ENCODE measurements around the gene LNPEP. TPM values are rescaled to one million over a fixed set of nuclear protein-coding genes. Genes with fewer than 3 reads are reported as not detected.

LNPEP gene
- total RNA-seq, 1 donor from 2014 or later = 30.3 TPM

- Histone ChIP-seq H3K36me3 (ENCODE audit: control insufficient read depth, insufficient read depth, low read length) (no peaks in the 10 kb centered on the region), H3K27me3 (ENCODE audit: control insufficient read depth, insufficient read depth, low read length) (no peaks in the 10 kb centered on the region), H3K4me3 (ENCODE audit: low read depth, low read length) (no peak overlapping the region)
- FAIRE-seq (no peak), DNase-seq (ENCODE audit: low read depth) (no peak)
- no peak for TF ChIP-seq CTCF (IDR thresholded peaks at IDR 0.05; ENCODE audit: insufficient read depth, low read length, severe bottlenecking)
Measured at GRCh38 chr5:97011567-97011966, 75.7 kb downstream of the LNPEP start.

GRCh38 chr5:97019435-97020117 lies 83.7 kb downstream of the LNPEP start:
- Histone ChIP-seq H3K36me3 (ENCODE audit: control insufficient read depth, insufficient read depth, low read length) (peaks cover 6% of the 10 kb centered on the region), H3K4me3 (ENCODE audit: low read depth, low read length) (no peak overlapping the region), H3K27me3 (ENCODE audit: control insufficient read depth, insufficient read depth, low read length) (no peaks in the 10 kb centered on the region)
- DNase-seq (ENCODE audit: low read depth) = no peak
- FAIRE-seq = no peak
- TF ChIP-seq CTCF (IDR thresholded peaks at IDR 0.05; ENCODE audit: insufficient read depth, low read length, severe bottlenecking) = no peak

- Histone ChIP-seq H3K27me3 (ENCODE audit: control insufficient read depth, insufficient read depth, low read length) (no peaks in the 10 kb centered on the region), H3K36me3 (ENCODE audit: control insufficient read depth, insufficient read depth, low read length) (peaks cover 6% of the 10 kb centered on the region), H3K4me3 (ENCODE audit: low read depth, low read length) (no peak overlapping the region)
- FAIRE-seq = no peak
- no peak for TF ChIP-seq CTCF (IDR thresholded peaks at IDR 0.05; ENCODE audit: insufficient read depth, low read length, severe bottlenecking)
- no peak for DNase-seq (ENCODE audit: low read depth)
Measured at GRCh38 chr5:97021416-97021815, 85.5 kb downstream of the LNPEP start.

GRCh38 chr5:97022898-97023297 lies 87.0 kb downstream of the LNPEP start:
- FAIRE-seq = no peak
- no peak for DNase-seq (ENCODE audit: low read depth)
- no peaks in the 10 kb centered on the region for H3K27me3 ChIP-seq (ENCODE audit: control insufficient read depth, insufficient read depth, low read length)
- H3K4me3 ChIP-seq (ENCODE audit: low read depth, low read length) = no peak overlapping the region
- no peak for TF ChIP-seq CTCF (IDR thresholded peaks at IDR 0.05; ENCODE audit: insufficient read depth, low read length, severe bottlenecking)
- H3K36me3 ChIP-seq (ENCODE audit: control insufficient read depth, insufficient read depth, low read length) = peaks cover 8% of the 10 kb centered on the region

GRCh38 chr5:97026721-97027120 lies 90.8 kb downstream of the LNPEP start:
- no peak for TF ChIP-seq CTCF (IDR thresholded peaks at IDR 0.05; ENCODE audit: insufficient read depth, low read length, severe bottlenecking)
- DNase-seq (ENCODE audit: low read depth) = no peak
- peaks cover 9% of the 10 kb centered on the region for H3K36me3 ChIP-seq (ENCODE audit: control insufficient read depth, insufficient read depth, low read length)
- no peak for FAIRE-seq
- no peak overlapping the region for H3K4me3 ChIP-seq (ENCODE audit: low read depth, low read length)
- H3K27me3 ChIP-seq (ENCODE audit: control insufficient read depth, insufficient read depth, low read length) = no peaks in the 10 kb centered on the region

GRCh38 chr5:97037819-97038218 lies 101.9 kb downstream of the LNPEP start:
- TF ChIP-seq CTCF (IDR thresholded peaks at IDR 0.05; ENCODE audit: insufficient read depth, low read length, severe bottlenecking) = no peak
- DNase-seq (ENCODE audit: low read depth) = no peak
- Histone ChIP-seq H3K4me3 (ENCODE audit: low read depth, low read length) (no peak overlapping the region), H3K27me3 (ENCODE audit: control insufficient read depth, insufficient read depth, low read length) (no peaks in the 10 kb centered on the region), H3K36me3 (ENCODE audit: control insufficient read depth, insufficient read depth, low read length) (no peaks in the 10 kb centered on the region)
- FAIRE-seq = no peak

Data from bronchial epithelial cell (primary cell).